Activated naive CD8-positive, alpha-beta T cell treated with anti-CD3 and anti-CD28 coated beads, Interleukin-2, amount 50 U/mL, for 24 hours (primary cell): ENCODE results near the gene THAP4.
"Not testable (repeated sequence)": the region's sequence is repeated elsewhere in the genome, so short reads cannot be mapped to it uniquely, and the experiment has no call there.

Source experiments
- ATAC-seq: fragments of 150-1000 bp; cut with Tn5 transposase; one replicate; pipeline ENCODE4 v1.10.0; 2021
- DNase-seq: peaks from one replicate; pipeline ENCODE4 v3.0.0; 2021
- H3K27ac Mint-ChIP-seq: one replicate; pipeline ENCODE4 v1.8.0; 2021; ENCODE audit warnings: mild to moderate bottlenecking, mixed read lengths
- H3K27me3 Mint-ChIP-seq: one replicate; pipeline ENCODE4 v1.8.0; 2021; ENCODE audit warnings: mixed read lengths
- H3K36me3 Mint-ChIP-seq: one replicate; pipeline ENCODE4 v1.8.0; 2021; ENCODE audit warnings: low read depth, mixed read lengths
- H3K4me1 Mint-ChIP-seq: one replicate; pipeline ENCODE4 v1.8.0; 2021; ENCODE audit warnings: mixed read lengths
- H3K4me3 Mint-ChIP-seq: one replicate; pipeline ENCODE4 v1.8.0; 2021; ENCODE audit warnings: mild to moderate bottlenecking, moderate library complexity, mixed read lengths
- H3K9me3 Mint-ChIP-seq: one replicate; pipeline ENCODE4 v1.8.0; 2021; ENCODE audit warnings: mixed read lengths

THAP4 gene

GRCh38 chr2:241598061-241598460, 38.9 kb downstream of the THAP4 start:
- Mint-ChIP-seq H3K4me1 (no peaks in the 10 kb centered on the region), H3K9me3 (no peaks in the 10 kb centered on the region), H3K4me3 (no peak overlapping the region), H3K27me3 (no peaks in the 10 kb centered on the region), H3K27ac (no peak overlapping the region), H3K36me3 (peaks cover 25% of the 10 kb centered on the region)
- DNase-seq, result no peak
- ATAC-seq, result no peak

DNA sequence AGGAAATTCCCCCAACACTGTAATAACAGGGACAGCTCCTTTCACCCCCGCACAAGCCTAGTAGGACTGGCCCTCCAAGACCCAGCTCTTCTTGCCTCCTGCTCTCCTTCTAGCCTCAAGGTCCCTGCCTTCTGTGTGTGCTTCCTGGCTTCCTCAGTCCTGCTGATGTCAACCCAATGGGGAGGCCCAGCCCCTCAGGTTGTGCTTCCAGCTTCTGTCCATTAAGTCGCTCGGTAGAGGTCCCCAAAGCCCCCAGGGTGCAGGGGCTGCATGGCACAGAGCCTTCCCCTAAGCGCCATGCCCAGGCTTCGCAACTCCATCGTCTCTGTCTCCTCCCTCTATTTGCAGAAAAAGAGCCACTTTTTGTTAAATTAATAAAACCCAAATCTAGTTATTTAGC, 39.4 kb downstream of the THAP4 start:
- DNase-seq (no peak), ATAC-seq (no peak)
- H3K27ac Mint-ChIP-seq, result no peak overlapping the region
- no peaks in the 10 kb centered on the region for H3K4me1 Mint-ChIP-seq
- no peak overlapping the region for H3K4me3 Mint-ChIP-seq
- no peaks in the 10 kb centered on the region for H3K27me3 Mint-ChIP-seq
- H3K9me3 Mint-ChIP-seq, result no peaks in the 10 kb centered on the region
- peaks cover 25% of the 10 kb centered on the region for H3K36me3 Mint-ChIP-seq

DNA sequence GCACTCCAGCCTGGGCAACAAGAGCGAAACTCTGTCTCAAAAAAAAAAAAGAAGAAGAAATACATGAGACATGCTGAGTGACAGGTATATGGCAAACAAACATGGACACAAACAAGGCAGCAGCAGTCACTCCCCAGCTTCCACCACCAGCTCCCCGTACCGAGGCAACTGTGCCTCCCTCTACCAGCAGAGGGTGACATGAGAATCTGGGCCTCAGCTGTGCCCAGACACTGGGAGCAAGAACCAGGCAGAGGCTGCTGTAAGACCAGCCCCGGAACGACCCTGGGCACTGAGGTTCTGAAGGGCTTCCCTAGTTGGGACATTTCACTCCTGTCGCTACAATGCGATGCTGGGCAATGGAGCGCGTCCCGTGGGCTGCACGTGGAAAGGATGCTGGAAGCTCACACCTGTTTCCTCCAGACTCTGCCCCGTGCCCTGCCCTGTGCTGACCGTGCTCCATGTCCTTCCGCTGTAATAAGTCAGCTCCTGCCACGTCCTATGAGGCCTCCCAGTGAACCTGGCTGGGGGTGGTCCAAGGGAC, 41.3 kb downstream of the THAP4 start:
- no peaks in the 10 kb centered on the region for H3K27me3 Mint-ChIP-seq
- H3K9me3 Mint-ChIP-seq, result no peaks in the 10 kb centered on the region
- no peak for ATAC-seq
- H3K36me3 Mint-ChIP-seq, result peaks cover 23% of the 10 kb centered on the region
- no peaks in the 10 kb centered on the region for H3K4me1 Mint-ChIP-seq
- H3K27ac Mint-ChIP-seq, result no peak overlapping the region
- no peak for DNase-seq
- no peak overlapping the region for H3K4me3 Mint-ChIP-seq

DNA sequence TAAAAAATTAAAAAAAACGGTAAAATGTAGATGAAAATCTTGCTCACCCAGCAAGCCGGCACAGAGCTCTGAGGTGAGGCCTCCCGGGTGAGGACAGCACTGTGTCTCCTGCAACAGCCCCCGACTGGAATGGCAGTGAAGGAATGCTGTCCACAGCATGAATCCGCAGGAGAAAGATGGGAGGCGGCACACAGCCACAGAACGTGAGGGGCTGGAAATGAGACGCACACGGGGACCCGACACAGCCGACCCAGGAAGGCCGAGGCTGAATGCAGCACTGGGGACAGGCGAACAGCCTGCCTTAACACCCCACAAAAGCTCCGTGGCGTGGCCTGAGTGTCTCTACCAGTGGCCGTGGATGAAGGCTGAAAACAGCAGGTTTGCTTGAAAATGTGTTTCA, 43.7 kb downstream of the THAP4 start:
- Mint-ChIP-seq H3K9me3 (peaks cover 4% of the 10 kb centered on the region), H3K27me3 (no peaks in the 10 kb centered on the region), H3K36me3 (peaks cover 21% of the 10 kb centered on the region), H3K27ac (no peak overlapping the region), H3K4me1 (no peaks in the 10 kb centered on the region), H3K4me3 (no peak overlapping the region)
- ATAC-seq, result no peak
- DNase-seq, result no peak

- DNase-seq (no peak), ATAC-seq (no peak)
- Mint-ChIP-seq H3K4me1 (no peaks in the 10 kb centered on the region), H3K4me3 (no peak overlapping the region), H3K9me3 (peaks cover 13% of the 10 kb centered on the region), H3K27me3 (no peaks in the 10 kb centered on the region), H3K27ac (no peak overlapping the region), H3K36me3 (peaks cover 23% of the 10 kb centered on the region)
These were observed 44.7 kb downstream of the THAP4 start for GRCh38 chr2:241592126-241592845.

- not testable (repeated sequence) for H3K27me3 Mint-ChIP-seq, H3K4me3 Mint-ChIP-seq, DNase-seq, ATAC-seq, H3K27ac Mint-ChIP-seq, H3K4me1 Mint-ChIP-seq
- Mint-ChIP-seq H3K36me3 (peaks cover 35% of the 10 kb centered on the region), H3K9me3 (peaks cover 24% of the 10 kb centered on the region)
These were observed 46.2 kb downstream of the THAP4 start for GRCh38 chr2:241590496-241591455.

- H3K36me3 Mint-ChIP-seq, result peaks cover 43% of the 10 kb centered on the region
- not testable (repeated sequence) for DNase-seq, H3K27ac Mint-ChIP-seq, H3K27me3 Mint-ChIP-seq, H3K4me3 Mint-ChIP-seq, ATAC-seq, H3K4me1 Mint-ChIP-seq
- peaks cover 29% of the 10 kb centered on the region for H3K9me3 Mint-ChIP-seq
These were observed 47.1 kb downstream of the THAP4 start for GRCh38 chr2:241589863-241590262.

GRCh38 chr2:241586564-241587264, 50.2 kb downstream of the THAP4 start:
- H3K36me3 Mint-ChIP-seq, result peaks cover 72% of the 10 kb centered on the region
- ATAC-seq (no peak), DNase-seq (no peak)
- H3K4me1 Mint-ChIP-seq, result no peaks in the 10 kb centered on the region
- peaks cover 29% of the 10 kb centered on the region for H3K9me3 Mint-ChIP-seq
- no peaks in the 10 kb centered on the region for H3K27me3 Mint-ChIP-seq
- no peak overlapping the region for H3K4me3 Mint-ChIP-seq
- H3K27ac Mint-ChIP-seq, result no peak overlapping the region

DNA sequence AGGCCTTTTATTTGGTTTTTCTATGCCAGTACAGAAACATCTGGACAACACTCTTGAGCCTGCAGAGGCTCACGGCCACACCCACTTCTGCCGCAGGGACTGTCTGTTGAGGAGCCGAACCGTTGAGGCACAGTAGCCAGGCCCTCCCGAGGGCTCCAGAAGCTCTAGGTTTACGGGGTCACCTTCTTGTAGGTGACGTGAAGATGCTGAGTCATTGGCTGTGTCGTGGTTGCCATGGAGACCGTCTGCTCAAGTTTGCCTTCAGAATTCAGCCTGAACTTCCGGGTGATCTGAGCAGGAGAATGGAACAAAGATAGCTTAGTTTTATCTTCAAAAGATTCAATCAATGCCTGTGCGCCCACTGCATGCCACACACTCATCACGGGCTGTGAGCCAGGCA, 52.5 kb downstream of the THAP4 start:
- ATAC-seq (no peak), DNase-seq (no peak)
- H3K27ac Mint-ChIP-seq, result no peak overlapping the region
- no peaks in the 10 kb centered on the region for H3K27me3 Mint-ChIP-seq
- peaks cover 29% of the 10 kb centered on the region for H3K9me3 Mint-ChIP-seq
- H3K4me1 Mint-ChIP-seq, result no peaks in the 10 kb centered on the region
- H3K36me3 Mint-ChIP-seq, result peaks cover 78% of the 10 kb centered on the region
- no peak overlapping the region for H3K4me3 Mint-ChIP-seq

DNA sequence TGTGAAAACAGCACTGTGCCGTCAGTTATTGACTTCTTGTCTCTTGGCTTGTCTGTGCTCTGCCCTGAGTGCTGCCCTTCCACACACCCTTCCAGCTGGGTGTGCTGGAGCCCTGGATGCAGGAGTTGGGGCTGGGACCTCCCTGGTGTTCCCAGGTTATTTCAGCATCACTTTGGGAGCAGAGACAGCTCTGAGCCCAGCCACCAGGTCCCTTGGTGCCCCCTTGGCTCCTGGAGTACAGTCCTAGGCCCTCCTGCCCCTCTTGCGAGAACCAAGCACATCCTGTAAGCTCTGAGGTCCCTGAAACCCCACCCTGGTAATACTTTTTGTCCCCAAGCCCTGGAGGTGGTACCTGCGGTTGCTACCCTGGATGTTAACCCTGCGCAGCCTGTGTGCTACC, 54.2 kb downstream of the THAP4 start:
- H3K9me3 Mint-ChIP-seq, result peaks cover 20% of the 10 kb centered on the region
- no peak for ATAC-seq
- H3K27ac Mint-ChIP-seq, result no peak overlapping the region
- no peak overlapping the region for H3K4me3 Mint-ChIP-seq
- H3K4me1 Mint-ChIP-seq, result no peaks in the 10 kb centered on the region
- peaks cover 66% of the 10 kb centered on the region for H3K36me3 Mint-ChIP-seq
- no peak for DNase-seq
- no peaks in the 10 kb centered on the region for H3K27me3 Mint-ChIP-seq

DNA sequence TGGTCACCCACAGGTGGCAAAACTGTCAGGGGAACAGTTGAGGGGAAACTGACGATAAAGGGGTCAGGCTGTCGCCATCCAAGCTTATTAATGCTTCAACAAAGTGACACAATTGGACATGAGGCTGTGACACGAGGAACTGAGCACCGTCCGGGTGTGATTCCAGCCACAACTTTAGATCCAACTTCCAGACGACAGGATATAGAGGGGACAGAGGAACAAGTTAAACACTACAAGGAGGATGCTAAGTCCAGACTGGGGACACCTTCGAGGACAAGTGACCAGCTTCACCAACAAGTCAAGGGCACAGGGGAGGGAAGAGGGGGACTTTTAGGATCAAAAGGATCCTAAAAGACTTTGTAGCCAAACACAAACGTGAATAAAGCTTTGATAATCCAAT, 54.6 kb downstream of the THAP4 start:
- no peak for DNase-seq
- Mint-ChIP-seq H3K4me3 (no peak overlapping the region), H3K27ac (no peak overlapping the region), H3K4me1 (no peaks in the 10 kb centered on the region), H3K36me3 (peaks cover 61% of the 10 kb centered on the region), H3K27me3 (no peaks in the 10 kb centered on the region), H3K9me3 (peaks cover 16% of the 10 kb centered on the region)
- ATAC-seq, result no peak

GRCh38 chr2:241579281-241579680, 57.7 kb downstream of the THAP4 start:
- ATAC-seq (no peak), DNase-seq (no peak)
- Mint-ChIP-seq H3K4me1 (no peaks in the 10 kb centered on the region), H3K27me3 (no peaks in the 10 kb centered on the region), H3K4me3 (no peak overlapping the region), H3K27ac (no peak overlapping the region), H3K9me3 (no peaks in the 10 kb centered on the region), H3K36me3 (peaks cover 36% of the 10 kb centered on the region)

GRCh38 chr2:241577413-241578122, 59.4 kb downstream of the THAP4 start:
- peaks cover 21% of the 10 kb centered on the region for H3K36me3 Mint-ChIP-seq
- no peaks in the 10 kb centered on the region for H3K9me3 Mint-ChIP-seq
- H3K27ac Mint-ChIP-seq, result no peak overlapping the region
- no peak overlapping the region for H3K4me3 Mint-ChIP-seq
- no peaks in the 10 kb centered on the region for H3K27me3 Mint-ChIP-seq
- DNase-seq, result no peak
- H3K4me1 Mint-ChIP-seq, result no peaks in the 10 kb centered on the region
- ATAC-seq, result no peak

GRCh38 chr2:241576293-241576654, 60.7 kb downstream of the THAP4 start:
- Mint-ChIP-seq H3K9me3 (no peaks in the 10 kb centered on the region), H3K4me3 (no peak overlapping the region), H3K4me1 (no peaks in the 10 kb centered on the region), H3K27ac (no peak overlapping the region), H3K36me3 (peaks cover 12% of the 10 kb centered on the region), H3K27me3 (no peaks in the 10 kb centered on the region)
- ATAC-seq (peak; percentile 20), DNase-seq (no peak)
